Lower lobe of right lung (tissue), 2 donors: ENCODE measurements around the gene RAC3. TPM values are rescaled to one million over a fixed set of nuclear protein-coding genes. Genes with fewer than 3 reads are reported as not detected.

Experiments used
- ATAC-seq, 2 donors: fragments of 200-7000 bp; cut with Tn5 transposase; one replicate each; pipeline ENCODE4 v1.9.1; 2020 to 2022; ENCODE audit warnings: mild to moderate bottlenecking in 2 of 2, moderate library complexity in 2 of 2
- DNase-seq: peaks from one replicate; pipeline ENCODE4 v3.0.0-alpha.2; 2020
- H3K27ac ChIP-seq: fragments of 200-600 bp; one replicate; pipeline ENCODE4 v1.8.0; 2022
- H3K27me3 ChIP-seq: fragments of 200-600 bp; one replicate; pipeline ENCODE4 v1.8.0; 2022; ENCODE audit warnings: low read depth
- H3K36me3 ChIP-seq: fragments of 200-600 bp; one replicate; pipeline ENCODE4 v1.8.0; 2022; ENCODE audit warnings: mild to moderate bottlenecking
- H3K4me1 ChIP-seq: fragments of 200-600 bp; one replicate; pipeline ENCODE4 v1.8.0; 2022
- H3K4me3 ChIP-seq: fragments of 200-600 bp; one replicate; pipeline ENCODE4 v1.8.0; 2022; ENCODE audit warnings: mild to moderate bottlenecking
- H3K9me3 ChIP-seq: fragments of 200-600 bp; one replicate; pipeline ENCODE4 v1.8.0; 2022
- CTCF ChIP-seq: fragments of 200-600 bp; IDR thresholded peaks from one replicate; pipeline ENCODE4 v1.8.0; 2022; ENCODE audit warnings: antibody characterized with exemption, mild to moderate bottlenecking
- intact Hi-C: fragments of 100-400 bp; cut with DNase I; formaldehyde crosslinking; loops from one replicate; pipeline ENCODE4 v1.11.0; 2022
- total RNA-seq: library from RNA; stranded (reverse); fragmentation: NEBNext Ultra II Directional; extraction: Animal tissue kit (Norgen Biotek cat#: 25700); gene quantifications from one replicate; pipeline ENCODE4 v1.2.1, GENCODE V29; 2021
- donor health status: DM: no; HTN: yes; CAD: no; lungs with severe emphysema.

The RAC3 gene
- total RNA-seq, 1 donor from 2014 or later = 2.8 TPM

DNA sequence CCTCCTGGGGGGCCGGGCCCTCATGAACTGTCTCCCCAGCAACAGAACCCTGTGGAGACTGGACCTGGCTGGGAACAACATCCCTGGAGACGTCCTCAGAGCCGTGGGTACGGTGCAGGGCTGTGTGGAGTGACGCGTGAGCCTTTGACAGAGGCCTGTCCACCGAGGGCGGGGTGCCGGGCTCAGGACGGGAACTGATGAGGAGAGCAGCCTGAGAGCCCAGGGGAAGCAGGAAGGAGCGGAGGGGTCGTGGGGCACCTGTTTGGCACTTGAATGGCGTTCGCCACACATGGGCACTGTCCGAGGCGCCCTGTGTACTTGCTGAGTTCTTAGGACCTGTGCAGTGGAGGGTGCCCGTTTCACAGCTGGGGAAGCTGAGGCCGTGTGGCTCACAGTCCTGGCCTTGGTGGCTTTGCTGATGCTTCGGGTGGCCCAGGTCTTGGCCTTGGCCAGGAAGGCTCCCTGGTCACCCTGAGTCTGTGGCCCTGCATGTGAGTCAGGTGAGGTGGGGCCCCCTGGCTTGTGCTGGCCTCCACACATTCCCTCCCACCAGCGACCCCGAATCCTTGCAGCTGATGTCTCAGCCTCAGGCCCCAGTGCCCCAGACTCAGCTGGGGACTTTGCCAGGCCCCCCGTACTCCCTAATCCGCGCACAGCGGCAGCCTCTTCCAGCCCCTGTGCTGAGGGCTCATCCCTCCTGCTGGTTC lies 5.9 kb upstream of the RAC3 start:
- Histone ChIP-seq H3K27ac (no peak overlapping the region), H3K4me3 (no peak overlapping the region), H3K27me3 (no peaks in the 10 kb centered on the region), H3K36me3 (no peaks in the 10 kb centered on the region), H3K9me3 (no peaks in the 10 kb centered on the region), H3K4me1 (peaks cover 40% of the 10 kb centered on the region)
- ATAC-seq = no peak
- DNase-seq = no peak
- TF ChIP-seq CTCF = no peak
- intact Hi-C loops = loop anchor here (5.0 kb wide), 1 partner anchor 137 kb away; no protein-coding TSS in a partner anchor

GRCh38 chr17:82028246-82028645 lies 3.2 kb upstream of the RAC3 start:
- DNase-seq (no peak), ATAC-seq (no peak)
- H3K36me3 ChIP-seq = no peaks in the 10 kb centered on the region
- peaks cover 32% of the 10 kb centered on the region for H3K4me1 ChIP-seq
- H3K9me3 ChIP-seq = no peaks in the 10 kb centered on the region
- H3K27me3 ChIP-seq = peaks cover 8% of the 10 kb centered on the region
- intact Hi-C loops = loop anchor here (5.0 kb wide), 1 partner anchor 134 kb away; no protein-coding TSS in a partner anchor
- no peak overlapping the region for H3K27ac ChIP-seq
- H3K4me3 ChIP-seq = no peak overlapping the region
- no peak for TF ChIP-seq CTCF

DNA sequence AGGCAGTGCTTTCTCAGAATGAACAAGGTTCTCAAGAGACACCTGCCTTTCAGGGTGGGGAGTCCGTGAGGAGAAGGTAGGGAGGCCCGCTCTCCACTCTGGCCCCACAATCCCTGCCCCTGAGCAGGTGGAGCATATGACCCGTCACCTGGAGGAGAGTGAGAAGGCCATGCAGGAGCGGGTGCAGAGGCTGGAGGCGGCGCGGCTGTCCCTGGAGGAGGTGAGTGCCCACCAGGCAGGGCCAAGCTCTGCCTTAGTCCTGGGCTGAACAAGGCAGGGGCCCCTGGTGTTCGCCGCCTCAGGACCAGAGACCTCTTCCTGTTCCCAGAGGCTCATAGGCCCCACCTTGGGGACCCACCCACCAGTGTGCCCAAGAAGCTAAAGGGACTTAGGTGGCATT lies 2.5 kb upstream of the RAC3 start:
- peaks cover 26% of the 10 kb centered on the region for H3K4me1 ChIP-seq
- no peaks in the 10 kb centered on the region for H3K9me3 ChIP-seq
- intact Hi-C loops = loop anchor here (5.0 kb wide), 1 partner anchor 133 kb away; no protein-coding TSS in a partner anchor
- no peak overlapping the region for H3K27ac ChIP-seq
- no peak for TF ChIP-seq CTCF
- no peak for DNase-seq
- H3K4me3 ChIP-seq = no peak overlapping the region
- no peak for ATAC-seq
- peaks cover 8% of the 10 kb centered on the region for H3K27me3 ChIP-seq
- H3K36me3 ChIP-seq = no peaks in the 10 kb centered on the region

- no peak for TF ChIP-seq CTCF
- no peaks in the 10 kb centered on the region for H3K36me3 ChIP-seq
- intact Hi-C loops = loop anchor here (5.0 kb wide), 1 partner anchor 133 kb away; no protein-coding TSS in a partner anchor
- ATAC-seq (no peak), DNase-seq (no peak)
- H3K4me3 ChIP-seq = no peak overlapping the region
- peaks cover 8% of the 10 kb centered on the region for H3K27me3 ChIP-seq
- no peaks in the 10 kb centered on the region for H3K9me3 ChIP-seq
- H3K27ac ChIP-seq = no peak overlapping the region
- peaks cover 22% of the 10 kb centered on the region for H3K4me1 ChIP-seq
Observed at GRCh38 chr17:82029391-82029790, 2.1 kb upstream of the RAC3 start.

- H3K9me3 ChIP-seq = no peaks in the 10 kb centered on the region
- intact Hi-C loops = loop anchor here (5.0 kb wide), 1 partner anchor 132 kb away; no protein-coding TSS in a partner anchor
- peaks cover 18% of the 10 kb centered on the region for H3K4me1 ChIP-seq
- no peak overlapping the region for H3K27ac ChIP-seq
- peak overlapping the region; percentile 62 for H3K4me3 ChIP-seq
- peaks cover 8% of the 10 kb centered on the region for H3K27me3 ChIP-seq
- DNase-seq (no peak), ATAC-seq (peak in 1 of 2 donors; percentile 1)
- no peak for TF ChIP-seq CTCF
- H3K36me3 ChIP-seq = no peaks in the 10 kb centered on the region
Observed at GRCh38 chr17:82029990-82030469, 1.4 kb upstream of the RAC3 start.
